Lung (tissue), 12 donors: ENCODE data around the gene YWHAQ. TPM values are rescaled to one million over a fixed set of nuclear protein-coding genes. Genes with fewer than 3 reads are reported as not detected.

Source experiments
- ATAC-seq: fragments of 200-7000 bp; cut with Tn5 transposase; one replicate; pipeline ENCODE4 v1.9.1; 2020; ENCODE audit warnings: moderate number of reproducible peaks; ENCODE audit not compliant: insufficient read depth, low FRiP score
- DNase-seq, 3 donors: peaks; one replicate each; pipeline ENCODE4 v3.0.0-alpha.2; 2013 to 2017
- H3K27ac ChIP-seq, 2 donors: one replicate each; pipeline ENCODE4 v1.5.1; 2013; ENCODE audit warnings: mild to moderate bottlenecking in 2 of 2, moderate library complexity in 2 of 2, control low read depth in 1 of 2, inconsistent platforms in 1 of 2, low read depth in 1 of 2, low read length in 1 of 2
- H3K27me3 ChIP-seq, 3 donors: one replicate each; pipeline ENCODE4 v1.5.1; 2013; ENCODE audit warnings: low read length in 2 of 3; ENCODE audit not compliant: control insufficient read depth in 3 of 3, insufficient read depth in 3 of 3
- H3K36me3 ChIP-seq, 4 donors: one replicate each; pipeline ENCODE4 v1.5.1; 2013; ENCODE audit warnings: low read length in 4 of 4, mild to moderate bottlenecking in 1 of 4, moderate library complexity in 1 of 4; ENCODE audit not compliant: control insufficient read depth in 4 of 4, insufficient read depth in 4 of 4
- H3K4me1 ChIP-seq, 5 donors: one replicate each; pipeline ENCODE4 v1.5.1; 2013; ENCODE audit warnings: low read length in 5 of 5, mild to moderate bottlenecking in 2 of 5, moderate library complexity in 1 of 5; ENCODE audit not compliant: control insufficient read depth in 5 of 5, insufficient read depth in 5 of 5
- H3K4me3 ChIP-seq: one replicate; pipeline ENCODE4 v1.5.1; 2013; ENCODE audit warnings: mild to moderate bottlenecking, control low read depth, moderate library complexity
- H3K9ac ChIP-seq, 2 donors: one replicate each; pipeline ENCODE4 v1.5.1; 2013; ENCODE audit warnings: low read length in 2 of 2, control low read depth in 1 of 2; ENCODE audit not compliant: insufficient read depth in 1 of 2
- H3K9me3 ChIP-seq, 4 donors: one replicate each; pipeline ENCODE4 v1.5.1; 2013; ENCODE audit warnings: low read length in 3 of 4, mild to moderate bottlenecking in 1 of 4, moderate library complexity in 1 of 4; ENCODE audit not compliant: control insufficient read depth in 4 of 4, insufficient read depth in 3 of 4
- WGBS, 2 donors: extraction: QIAGEN DNeasy Blood & Tissue Kit; methylation state at CpG; one replicate each; pipeline ENCODE4 v1.1.7; 2013; 5-methylcytosine and 5-hydroxymethylcytosine counted together
- polyA plus RNA-seq, 2 donors: library from polyadenylated mRNA; stranded (reverse); fragments of 200-250 nt; gene quantifications; one replicate each; pipeline ENCODE4 v1.2.1, GENCODE V29; 2013
- total RNA-seq, 2 donors: library from RNA; depleted of rRNA in 1 of 2; stranded (reverse); fragments of >200 nt in 1 of 2; gene quantifications; one replicate each; pipeline ENCODE4 v1.2.1, GENCODE V29; 2014 to 2021
- TF ChIP-seq, protein P1 (sequence below): IDR thresholded peaks from 2 replicates; pipeline ENCODE4 v1.5.1; 2012; ENCODE audit warnings: mild to moderate bottlenecking; ENCODE audit errors: control extremely low read depth, extremely low read depth
- donor health status: control.
- donor health status: control.
- donor health status: Bipolar disorder and iron deficiency.
- donor health status: healthy.
- donor health status: DM: yes; HTN: yes; CAD: no.

Gene YWHAQ
- total and polyA plus RNA-seq, 4 donors, result 94.6 to 275 (median 222) TPM

DNA sequence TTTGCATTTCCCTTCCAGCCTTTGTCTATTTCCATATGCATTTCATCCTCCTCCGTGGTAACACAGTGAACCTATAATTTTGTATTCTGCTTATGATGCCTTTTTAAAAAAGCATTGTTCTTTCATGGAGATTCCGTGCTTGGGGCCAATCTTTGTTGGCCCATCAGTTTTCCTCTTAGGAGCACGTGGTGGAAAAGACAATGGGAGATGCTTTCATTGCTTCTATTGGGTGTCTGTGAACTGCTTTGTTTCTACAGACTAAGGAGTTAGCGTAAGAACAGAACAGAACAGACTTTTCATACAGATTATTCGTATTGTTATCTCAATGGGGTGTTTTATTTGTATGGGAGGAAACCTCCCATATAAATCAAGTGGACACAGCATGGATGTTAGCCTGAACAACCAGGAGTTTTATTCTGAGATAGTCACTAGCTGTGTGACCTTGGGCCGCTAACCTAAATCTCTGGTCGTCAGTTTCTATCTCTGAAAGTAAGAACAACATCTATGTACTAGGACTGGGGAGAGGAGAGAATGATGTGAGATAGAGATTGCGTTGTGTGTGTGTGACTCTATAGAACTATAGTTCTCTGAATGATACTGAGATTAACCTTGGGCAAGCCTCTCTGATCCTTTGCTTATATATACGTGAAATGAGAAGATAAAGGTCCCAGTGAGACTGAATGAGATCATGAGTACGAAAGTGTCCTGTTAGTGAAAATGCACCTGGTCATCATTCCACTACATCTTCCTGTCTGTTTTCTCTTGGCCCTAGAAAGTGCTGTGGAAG, 22.9 kb upstream of the YWHAQ start:
- H3K9ac ChIP-seq, result no peak overlapping the region
- no peaks in the 10 kb centered on the region for H3K36me3 ChIP-seq
- peaks cover 0 to 3% (median 0%) of the 10 kb centered on the region in 4 donors for H3K9me3 ChIP-seq
- 79 to 88% methylated on average over 10 of the region's 10 CpGs for WGBS, 2 donors
- H3K27ac ChIP-seq, result no peak overlapping the region
- DNase-seq, result no peak
- TF ChIP-seq, protein P1, sequence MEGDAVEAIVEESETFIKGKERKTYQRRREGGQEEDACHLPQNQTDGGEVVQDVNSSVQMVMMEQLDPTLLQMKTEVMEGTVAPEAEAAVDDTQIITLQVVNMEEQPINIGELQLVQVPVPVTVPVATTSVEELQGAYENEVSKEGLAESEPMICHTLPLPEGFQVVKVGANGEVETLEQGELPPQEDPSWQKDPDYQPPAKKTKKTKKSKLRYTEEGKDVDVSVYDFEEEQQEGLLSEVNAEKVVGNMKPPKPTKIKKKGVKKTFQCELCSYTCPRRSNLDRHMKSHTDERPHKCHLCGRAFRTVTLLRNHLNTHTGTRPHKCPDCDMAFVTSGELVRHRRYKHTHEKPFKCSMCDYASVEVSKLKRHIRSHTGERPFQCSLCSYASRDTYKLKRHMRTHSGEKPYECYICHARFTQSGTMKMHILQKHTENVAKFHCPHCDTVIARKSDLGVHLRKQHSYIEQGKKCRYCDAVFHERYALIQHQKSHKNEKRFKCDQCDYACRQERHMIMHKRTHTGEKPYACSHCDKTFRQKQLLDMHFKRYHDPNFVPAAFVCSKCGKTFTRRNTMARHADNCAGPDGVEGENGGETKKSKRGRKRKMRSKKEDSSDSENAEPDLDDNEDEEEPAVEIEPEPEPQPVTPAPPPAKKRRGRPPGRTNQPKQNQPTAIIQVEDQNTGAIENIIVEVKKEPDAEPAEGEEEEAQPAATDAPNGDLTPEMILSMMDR, result no peak
- no peak overlapping the region for H3K4me3 ChIP-seq
- no peaks in the 10 kb centered on the region for H3K27me3 ChIP-seq
- H3K4me1 ChIP-seq, result peaks cover 0 to 2% (median 0%) of the 10 kb centered on the region in 5 donors
- no peak for ATAC-seq

DNA sequence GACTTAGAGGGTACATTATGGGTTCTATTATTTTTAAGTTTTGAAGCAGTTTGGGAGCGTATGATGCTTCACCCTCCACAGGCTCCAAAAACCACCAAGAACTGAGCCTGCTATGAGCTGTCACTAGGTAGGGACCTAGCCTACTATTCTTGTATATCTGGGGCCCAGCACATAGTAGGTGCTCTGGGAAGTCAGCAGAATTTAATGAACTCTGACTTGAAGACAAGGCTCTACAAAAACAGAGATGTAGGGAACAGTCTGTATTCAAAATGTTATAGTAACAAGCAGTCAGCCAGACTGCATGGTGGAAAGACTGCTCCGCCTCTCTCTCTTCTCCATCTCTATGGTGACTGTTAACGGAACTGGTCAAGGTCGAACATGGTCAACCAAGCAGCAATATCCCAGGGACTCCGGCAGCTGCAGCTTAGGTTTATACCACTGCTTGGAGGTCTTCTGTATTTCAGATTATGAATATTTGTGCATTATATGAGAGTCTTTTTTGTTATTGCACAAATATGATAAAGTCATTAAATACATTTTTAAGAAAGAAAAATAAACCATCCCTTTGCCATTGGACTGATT, 22.2 kb upstream of the YWHAQ start:
- H3K27me3 ChIP-seq, result no peaks in the 10 kb centered on the region
- H3K36me3 ChIP-seq, result no peaks in the 10 kb centered on the region
- ATAC-seq (no peak), DNase-seq (no peak)
- peaks cover 0 to 3% (median 0%) of the 10 kb centered on the region in 4 donors for H3K9me3 ChIP-seq
- TF ChIP-seq, protein P1, result no peak
- H3K9ac ChIP-seq, result no peak overlapping the region
- 78 to 88% methylated on average over 5 of the region's 5 CpGs for WGBS, 2 donors
- peaks cover 0 to 2% (median 0%) of the 10 kb centered on the region in 5 donors for H3K4me1 ChIP-seq
- H3K4me3 ChIP-seq, result no peak overlapping the region
- no peak overlapping the region for H3K27ac ChIP-seq

DNA sequence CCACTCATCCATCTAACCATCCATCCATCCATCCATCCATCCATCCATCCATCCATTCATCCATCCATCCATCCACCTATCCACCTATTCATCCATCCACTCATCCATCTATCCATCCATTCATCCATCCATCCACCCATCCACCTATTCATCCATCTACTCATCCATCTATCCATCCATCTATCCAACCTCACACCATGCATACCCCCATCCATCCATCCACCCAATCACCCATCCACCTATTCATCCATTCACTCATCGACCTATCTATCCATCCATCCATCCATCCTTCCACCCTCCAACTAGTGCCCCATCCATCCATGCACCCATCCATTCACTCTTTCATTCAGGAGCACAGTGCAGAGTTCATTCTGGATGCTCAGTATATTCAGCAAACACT, 21.5 kb upstream of the YWHAQ start:
- DNase-seq (no peak), ATAC-seq (no peak)
- WGBS, 2 donors, result 33 to 89% methylated on average over 1 of the region's 1 CpG
- Histone ChIP-seq H3K36me3 (no peaks in the 10 kb centered on the region), H3K9ac (no peak overlapping the region), H3K9me3 (peaks cover 0 to 3% (median 0%) of the 10 kb centered on the region in 4 donors), H3K4me3 (no peak overlapping the region), H3K4me1 (peaks cover 0 to 2% (median 0%) of the 10 kb centered on the region in 5 donors), H3K27me3 (no peaks in the 10 kb centered on the region), H3K27ac (no peak overlapping the region)
- TF ChIP-seq, protein P1, result no peak
